AG09319 (cell line): Measurements from ENCODE around the gene SOX13.

ENCODE experiments used
- DNase-seq: peaks from one replicate; pipeline ENCODE4 v3.0.0-alpha.2; 2010; ENCODE audit warnings: low read depth; ENCODE audit errors: extremely low read depth
- TF ChIP-seq, protein P1 (sequence below): IDR thresholded peaks from 2 replicates; pipeline ENCODE4 v1.5.1; 2011; ENCODE audit warnings: low read depth, mild to moderate bottlenecking, inconsistent platforms, low read length, moderate library complexity

SOX13 gene

DNA sequence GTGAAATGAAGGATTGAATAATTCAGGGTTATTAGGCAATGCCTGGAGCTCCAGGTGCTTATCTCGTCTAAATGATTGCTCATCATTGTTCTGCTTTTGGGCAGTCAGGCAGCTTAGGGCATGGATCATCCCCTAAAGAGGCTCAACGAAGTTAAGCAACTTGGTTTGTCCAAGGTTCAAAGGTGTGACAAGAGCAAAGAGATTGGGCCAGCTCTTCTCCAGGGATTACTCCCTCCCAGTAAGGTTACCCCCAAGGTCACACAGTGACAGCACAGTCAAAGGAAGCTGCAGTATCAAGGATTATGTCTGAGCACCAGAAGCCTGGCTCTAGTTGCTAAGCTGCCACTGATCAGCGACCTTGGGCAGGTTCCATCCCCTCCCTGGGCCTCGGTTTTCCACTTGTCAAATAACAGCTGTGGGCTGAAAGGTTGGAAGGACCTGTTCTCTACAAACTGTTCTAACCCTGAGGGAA lies 72.2 kb downstream of the SOX13 start:
- TF ChIP-seq, protein P1, sequence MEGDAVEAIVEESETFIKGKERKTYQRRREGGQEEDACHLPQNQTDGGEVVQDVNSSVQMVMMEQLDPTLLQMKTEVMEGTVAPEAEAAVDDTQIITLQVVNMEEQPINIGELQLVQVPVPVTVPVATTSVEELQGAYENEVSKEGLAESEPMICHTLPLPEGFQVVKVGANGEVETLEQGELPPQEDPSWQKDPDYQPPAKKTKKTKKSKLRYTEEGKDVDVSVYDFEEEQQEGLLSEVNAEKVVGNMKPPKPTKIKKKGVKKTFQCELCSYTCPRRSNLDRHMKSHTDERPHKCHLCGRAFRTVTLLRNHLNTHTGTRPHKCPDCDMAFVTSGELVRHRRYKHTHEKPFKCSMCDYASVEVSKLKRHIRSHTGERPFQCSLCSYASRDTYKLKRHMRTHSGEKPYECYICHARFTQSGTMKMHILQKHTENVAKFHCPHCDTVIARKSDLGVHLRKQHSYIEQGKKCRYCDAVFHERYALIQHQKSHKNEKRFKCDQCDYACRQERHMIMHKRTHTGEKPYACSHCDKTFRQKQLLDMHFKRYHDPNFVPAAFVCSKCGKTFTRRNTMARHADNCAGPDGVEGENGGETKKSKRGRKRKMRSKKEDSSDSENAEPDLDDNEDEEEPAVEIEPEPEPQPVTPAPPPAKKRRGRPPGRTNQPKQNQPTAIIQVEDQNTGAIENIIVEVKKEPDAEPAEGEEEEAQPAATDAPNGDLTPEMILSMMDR, result no peak
- DNase-seq, result no peak

DNA sequence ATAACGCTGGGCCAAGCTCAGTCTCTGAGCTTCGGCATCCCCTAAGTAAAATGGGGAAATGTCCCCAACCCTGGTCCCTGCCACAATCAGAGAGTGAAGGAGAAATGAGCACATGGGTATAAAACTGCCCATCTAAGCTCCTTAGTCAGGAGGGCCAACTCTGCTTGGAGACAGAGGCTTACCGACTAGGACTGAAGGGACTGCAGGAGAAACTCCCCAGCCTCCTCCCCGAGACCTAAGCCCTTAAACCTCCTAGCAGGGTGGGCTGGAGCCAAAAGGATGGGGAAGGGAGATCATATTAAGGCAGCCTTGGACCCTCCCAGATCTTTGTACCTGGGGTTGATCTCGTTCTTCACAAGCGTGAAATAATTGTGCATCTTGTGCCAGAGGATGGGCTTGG lies 73.4 kb downstream of the SOX13 start:
- no peak for DNase-seq
- TF ChIP-seq, protein P1, result no peak

DNA sequence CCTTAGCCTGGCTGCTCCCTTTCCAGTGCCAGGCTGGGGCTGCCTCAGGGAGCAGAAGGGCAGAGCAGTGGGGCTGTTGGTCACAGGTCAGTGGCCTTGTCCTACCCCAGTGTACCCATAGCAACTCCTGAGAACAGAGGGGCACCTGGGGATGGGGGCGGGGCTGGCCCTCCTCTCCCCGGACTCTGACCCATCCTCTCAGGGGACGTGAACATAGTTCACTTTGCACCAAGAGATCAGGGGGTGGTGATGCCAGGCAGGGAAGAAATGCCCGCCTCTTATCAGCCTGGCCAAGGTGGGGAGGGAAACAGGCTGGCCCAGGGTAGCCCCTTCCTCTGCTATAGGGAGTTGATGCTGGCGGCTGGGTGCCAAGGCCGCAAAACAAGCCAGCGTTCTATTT lies 74.0 kb downstream of the SOX13 start:
- DNase-seq, result no peak
- TF ChIP-seq, protein P1, result no peak

DNA sequence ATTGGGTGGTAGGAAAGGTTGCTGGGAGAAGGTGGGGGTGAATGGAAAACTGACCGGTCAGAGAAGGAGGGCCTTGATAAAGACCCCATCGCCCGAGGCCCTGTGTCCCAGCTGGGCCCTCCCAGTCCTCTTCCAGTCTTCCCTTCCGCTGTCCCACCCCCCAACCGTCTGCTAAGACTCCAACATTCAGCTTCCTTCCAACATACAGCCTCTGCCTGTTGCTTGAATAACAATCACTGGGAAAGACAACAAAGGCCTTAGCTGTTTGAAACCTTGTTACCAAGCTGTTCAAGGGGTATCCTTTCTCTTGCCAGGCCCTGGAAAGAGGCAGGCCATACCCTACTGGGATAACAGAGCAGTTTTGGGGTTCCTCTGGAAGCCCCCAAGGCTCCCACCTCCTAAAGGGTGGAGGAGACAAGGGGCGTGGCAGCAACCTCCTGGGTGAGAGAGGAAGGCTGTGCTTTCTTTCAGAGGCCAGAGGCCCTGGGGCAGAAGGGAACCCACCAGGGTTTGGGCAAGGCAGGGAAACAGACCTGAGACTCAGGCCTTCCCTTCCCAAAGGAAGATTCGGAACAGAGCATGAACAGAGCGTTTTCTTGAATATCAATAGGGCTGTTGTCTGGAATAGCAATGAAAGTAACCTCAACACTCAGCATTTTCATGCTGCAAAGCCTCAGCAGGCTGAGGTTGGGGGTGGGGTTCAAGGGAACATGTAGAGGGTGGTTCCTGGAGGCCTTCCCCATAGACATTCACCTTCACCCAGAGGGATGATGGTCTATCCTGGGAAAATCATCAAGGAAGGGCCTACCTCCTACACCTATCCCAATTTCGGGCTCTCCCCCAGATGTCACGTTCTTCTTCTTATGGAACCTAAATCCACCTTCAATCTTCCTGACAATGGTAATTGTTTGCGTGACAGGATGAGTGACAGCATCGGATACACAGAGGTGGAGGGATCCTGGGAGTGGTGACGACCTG lies 74.8 kb downstream of the SOX13 start:
- TF ChIP-seq, protein P1, result no peak
- no peak for DNase-seq

DNA sequence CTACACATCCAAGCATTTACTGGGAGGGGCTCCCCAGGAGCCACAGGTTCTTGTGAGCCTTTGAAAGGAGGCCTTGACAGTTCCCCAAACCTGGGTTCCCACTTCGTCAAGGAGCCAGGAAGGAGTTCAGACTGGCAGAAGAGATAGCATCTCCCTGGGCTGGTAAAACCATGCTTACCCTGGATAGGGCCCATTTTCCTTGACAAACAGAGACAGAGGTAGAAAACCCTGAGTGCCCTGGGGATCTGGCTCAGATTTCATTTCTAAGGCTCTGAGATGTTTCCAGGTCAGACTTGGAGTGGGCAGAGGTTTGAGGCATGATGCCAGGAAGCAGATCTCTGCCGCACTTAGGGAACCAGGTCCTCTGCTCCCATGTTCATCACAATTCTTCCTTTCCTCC lies 76.2 kb downstream of the SOX13 start:
- no peak for DNase-seq
- TF ChIP-seq, protein P1, result no peak

DNA sequence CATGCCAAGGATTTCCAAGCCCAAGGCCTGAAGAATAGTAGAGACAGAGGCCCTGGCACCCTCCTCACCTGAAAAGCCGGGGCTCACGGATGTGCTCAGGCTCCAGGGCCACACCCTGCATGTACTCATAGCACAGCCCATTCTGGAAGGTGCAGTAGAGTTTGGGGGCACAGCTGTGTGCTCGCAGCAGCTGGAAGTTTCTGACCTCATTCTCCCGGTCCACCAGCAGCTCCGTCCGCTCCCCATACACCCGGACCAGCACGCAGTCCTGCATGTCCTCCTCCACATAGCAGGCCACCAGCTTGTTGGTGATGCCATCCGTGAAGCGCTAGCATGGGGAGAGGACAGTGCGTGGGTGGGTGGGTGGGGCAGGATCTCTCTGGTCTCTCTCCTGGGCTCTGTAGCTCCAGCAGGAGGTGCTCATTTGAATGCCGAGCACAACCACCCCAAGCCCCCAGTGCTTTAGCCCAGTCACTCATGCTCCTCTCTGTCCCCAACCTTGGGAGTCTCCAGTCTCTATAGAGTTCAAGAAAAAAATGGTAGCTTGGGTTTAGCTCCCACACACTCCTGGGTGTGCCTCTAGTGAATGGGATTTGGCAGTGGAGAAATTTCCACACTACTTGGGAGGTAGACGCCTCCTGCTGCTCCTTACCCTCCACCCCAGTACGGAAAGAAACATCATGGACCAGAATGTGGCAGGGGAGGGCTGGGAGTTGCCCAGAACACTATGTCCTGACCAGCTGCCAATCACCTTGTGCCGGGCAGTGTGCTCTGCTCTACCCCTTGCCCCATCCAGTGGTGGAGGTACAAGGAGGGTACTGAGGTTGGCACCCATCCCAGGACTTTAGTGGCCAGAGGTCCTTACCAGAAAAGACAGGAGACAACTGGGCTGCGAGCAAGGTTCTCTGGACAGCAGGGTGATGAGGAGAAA lies 77.0 kb downstream of the SOX13 start:
- DNase-seq, result no peak
- TF ChIP-seq, protein P1, result no peak
